Calu3 (cell line): ENCODE results near the gene MAP3K6. TPM values are rescaled to one million over a fixed set of nuclear protein-coding genes. Genes with fewer than 3 reads are reported as not detected.
"Not testable (repeated sequence)": the region's sequence is repeated elsewhere in the genome, so short reads cannot be mapped to it uniquely, and the experiment has no call there.

ENCODE experiments used
- BruUV-seq: library from RNA; stranded (reverse); fragments of 400-500 nt; replicated peaks from 2 replicates; lab custom pipeline; 2021; lab: Mats Ljungman, UMichigan
- CTCF ChIA-PET: fragments of 300-600 bp; sonication (Branson Sonifier 250); formaldehyde crosslinking; loops from one replicate; lab custom pipeline; 2022; ENCODE audit warnings: antibody characterized with exemption; lab: Charles Lee
- DNase-seq: peaks from one replicate; pipeline ENCODE4 v3.0.0; 2022
- H3K27ac Mint-ChIP-seq: one replicate; pipeline ENCODE4 v1.8.0; 2022; ENCODE audit warnings: mixed read lengths; ENCODE audit not compliant: unreplicated experiment
- H3K27me3 Mint-ChIP-seq: one replicate; pipeline ENCODE4 v1.8.0; 2022; ENCODE audit warnings: mixed read lengths; ENCODE audit not compliant: unreplicated experiment
- H3K36me3 Mint-ChIP-seq: one replicate; pipeline ENCODE4 v1.8.0; 2022; ENCODE audit warnings: mild to moderate bottlenecking, moderate library complexity, mixed read lengths; ENCODE audit not compliant: insufficient read depth, unreplicated experiment
- H3K4me1 Mint-ChIP-seq: one replicate; pipeline ENCODE4 v1.8.0; 2022; ENCODE audit warnings: mild to moderate bottlenecking, low read depth, mixed read lengths; ENCODE audit not compliant: unreplicated experiment
- H3K4me3 Mint-ChIP-seq: one replicate; pipeline ENCODE4 v1.8.0; 2022; ENCODE audit warnings: mild to moderate bottlenecking, low read depth, moderate library complexity, mixed read lengths; ENCODE audit not compliant: unreplicated experiment
- H3K9me3 Mint-ChIP-seq: one replicate; pipeline ENCODE4 v1.8.0; 2022; ENCODE audit warnings: low read depth, mixed read lengths; ENCODE audit not compliant: unreplicated experiment
- intact Hi-C: fragments of 100-400 bp; cut with micrococcal nuclease; formaldehyde crosslinking; loops from one replicate; pipeline ENCODE4 v1.10.0; 2022; ENCODE audit not compliant: unreplicated experiment
- total RNA-seq: library from RNA; stranded (reverse); gene quantifications from 2 replicates; pipeline ENCODE4 v1.2.3, GENCODE V29; 2022
- TF ChIP-seq, protein P1 (sequence below): fragments of 200-600 bp; IDR thresholded peaks from one replicate; pipeline ENCODE4 v1.8.0; 2022; ENCODE audit warnings: antibody characterized with exemption; ENCODE audit not compliant: unreplicated experiment

MAP3K6 gene
- total RNA-seq, 1 experiment from 2014 or later, result 10.3 TPM

- H3K9me3 Mint-ChIP-seq, result no peaks in the 10 kb centered on the region
- peak; percentile 53 for DNase-seq
- TF ChIP-seq, protein P1, sequence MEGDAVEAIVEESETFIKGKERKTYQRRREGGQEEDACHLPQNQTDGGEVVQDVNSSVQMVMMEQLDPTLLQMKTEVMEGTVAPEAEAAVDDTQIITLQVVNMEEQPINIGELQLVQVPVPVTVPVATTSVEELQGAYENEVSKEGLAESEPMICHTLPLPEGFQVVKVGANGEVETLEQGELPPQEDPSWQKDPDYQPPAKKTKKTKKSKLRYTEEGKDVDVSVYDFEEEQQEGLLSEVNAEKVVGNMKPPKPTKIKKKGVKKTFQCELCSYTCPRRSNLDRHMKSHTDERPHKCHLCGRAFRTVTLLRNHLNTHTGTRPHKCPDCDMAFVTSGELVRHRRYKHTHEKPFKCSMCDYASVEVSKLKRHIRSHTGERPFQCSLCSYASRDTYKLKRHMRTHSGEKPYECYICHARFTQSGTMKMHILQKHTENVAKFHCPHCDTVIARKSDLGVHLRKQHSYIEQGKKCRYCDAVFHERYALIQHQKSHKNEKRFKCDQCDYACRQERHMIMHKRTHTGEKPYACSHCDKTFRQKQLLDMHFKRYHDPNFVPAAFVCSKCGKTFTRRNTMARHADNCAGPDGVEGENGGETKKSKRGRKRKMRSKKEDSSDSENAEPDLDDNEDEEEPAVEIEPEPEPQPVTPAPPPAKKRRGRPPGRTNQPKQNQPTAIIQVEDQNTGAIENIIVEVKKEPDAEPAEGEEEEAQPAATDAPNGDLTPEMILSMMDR, result no peak
- H3K27ac Mint-ChIP-seq, result peak overlapping the region; percentile 92
- peaks cover 39% of the 10 kb centered on the region for H3K27me3 Mint-ChIP-seq
- BruUV-seq, result no TSS peak
- H3K36me3 Mint-ChIP-seq, result peaks cover 18% of the 10 kb centered on the region
- CTCF ChIA-PET, result interaction anchor here (0.7 kb wide), 3 partner anchors 10 to 95 kb away, joined by 3 to 5 read pairs (median 3); no protein-coding TSS in a partner anchor
- intact Hi-C loops, result no loop called here
- peaks cover 12% of the 10 kb centered on the region for H3K4me1 Mint-ChIP-seq
- peak overlapping the region; percentile 94 for H3K4me3 Mint-ChIP-seq
These were observed 24.8 kb upstream of the MAP3K6 start for GRCh38 chr1:27391511-27392095.

DNA sequence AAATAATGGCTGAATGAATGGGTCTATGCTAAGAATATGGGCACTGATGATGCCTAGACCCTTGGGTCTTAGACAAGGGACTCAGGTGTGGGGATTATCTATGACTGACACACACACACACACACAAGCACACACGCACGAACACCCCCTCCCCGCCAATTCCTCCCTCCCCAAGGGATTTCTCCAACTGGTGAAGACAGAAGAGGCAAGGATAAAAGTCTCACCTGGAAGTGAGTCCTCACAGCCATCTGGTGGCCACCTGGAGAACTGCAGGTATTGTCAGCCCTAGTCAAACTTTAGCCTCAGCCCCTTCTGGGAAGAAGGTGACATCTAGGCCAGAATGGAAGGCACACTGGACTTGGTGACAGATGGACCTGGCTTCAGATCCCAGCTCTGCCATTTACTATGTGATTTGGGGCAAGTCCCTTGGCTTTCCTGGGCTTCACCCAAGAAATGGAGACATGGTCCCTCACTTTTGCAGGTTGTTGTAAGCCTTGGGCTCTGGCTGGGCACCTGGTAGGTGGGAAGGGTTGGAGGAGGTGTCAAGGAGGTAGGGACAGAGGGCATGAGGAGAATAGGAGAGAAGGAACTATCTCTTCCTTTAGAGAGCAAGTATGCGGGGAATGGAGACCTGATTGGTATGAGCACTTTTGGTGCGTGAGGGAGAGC is 21.7 kb upstream of the MAP3K6 start:
- Mint-ChIP-seq H3K36me3 (peaks cover 18% of the 10 kb centered on the region), H3K4me1 (peaks cover 19% of the 10 kb centered on the region), H3K9me3 (no peaks in the 10 kb centered on the region), H3K4me3 (no peak overlapping the region), H3K27ac (no peak overlapping the region), H3K27me3 (peaks cover 49% of the 10 kb centered on the region)
- BruUV-seq, result no TSS peak
- peak; percentile 80 for DNase-seq
- TF ChIP-seq, protein P1, result peak; percentile 61
- intact Hi-C loops, result loop anchor here (5.0 kb wide), 1 partner anchor 91 kb away; no protein-coding TSS in a partner anchor
- CTCF ChIA-PET, result interaction anchor here (1.0 to 2.3 kb wide), 3 partner anchors 23 to 88 kb away, joined by 4 to 8 read pairs (median 4); partner anchors contain the start of gene SYTL1

DNA sequence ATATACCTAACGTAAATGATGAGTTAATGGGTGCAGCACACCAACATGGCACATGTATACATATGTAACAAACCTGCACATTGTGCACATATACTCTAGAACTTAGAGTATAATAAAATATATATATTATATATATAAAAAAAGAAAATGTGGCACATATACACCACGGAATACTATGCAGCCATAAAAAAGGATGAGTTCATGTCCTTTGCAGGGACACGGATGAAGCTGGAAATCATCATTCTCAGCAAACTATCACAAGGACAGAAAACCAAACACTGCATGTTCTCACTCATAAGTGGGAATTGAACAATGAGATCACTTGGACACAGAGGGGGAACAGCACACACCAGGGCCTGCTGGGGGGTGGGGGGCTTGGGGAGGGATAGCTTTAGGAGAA is 18.0 kb upstream of the MAP3K6 start:
- H3K9me3 Mint-ChIP-seq, BruUV-seq, CTCF ChIA-PET, H3K36me3 Mint-ChIP-seq, H3K4me3 Mint-ChIP-seq, DNase-seq, H3K27ac Mint-ChIP-seq, H3K4me1 Mint-ChIP-seq: not testable (repeated sequence)
- intact Hi-C loops, result loop anchor here (5.0 kb wide), 1 partner anchor 87 kb away; no protein-coding TSS in a partner anchor
- H3K27me3 Mint-ChIP-seq, result peaks cover 44% of the 10 kb centered on the region

DNA sequence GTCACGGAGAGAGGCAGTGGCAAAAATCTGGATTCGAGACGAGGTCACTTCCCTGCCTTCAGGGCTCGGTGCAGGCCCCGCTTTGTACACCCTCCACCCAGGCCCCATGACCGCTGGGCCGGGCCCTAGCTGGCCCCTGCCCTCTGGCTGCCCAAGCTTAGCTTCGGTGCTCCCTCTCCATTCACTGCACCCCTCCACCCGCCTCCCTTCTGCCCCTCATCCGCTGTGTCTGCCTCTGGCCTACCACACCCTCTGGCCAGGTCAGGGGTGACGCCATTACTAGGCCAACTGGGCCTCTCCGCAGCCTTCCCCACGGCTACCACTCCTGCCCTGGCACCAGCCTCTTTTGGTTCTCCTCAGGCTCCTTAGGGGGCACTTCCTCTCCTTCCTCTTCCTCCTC is 16.9 kb upstream of the MAP3K6 start:
- Mint-ChIP-seq H3K4me1 (peaks cover 8% of the 10 kb centered on the region), H3K36me3 (no peaks in the 10 kb centered on the region), H3K4me3 (no peak overlapping the region), H3K27me3 (peaks cover 42% of the 10 kb centered on the region), H3K9me3 (no peaks in the 10 kb centered on the region), H3K27ac (no peak overlapping the region)
- intact Hi-C loops, result no loop called here
- CTCF ChIA-PET, result no interaction called here
- BruUV-seq, result no TSS peak
- DNase-seq, result no peak
- TF ChIP-seq, protein P1, result no peak
